Fibroblast of lung (primary cell): ENCODE data around the gene ZNF556. TPM values are rescaled to one million over a fixed set of nuclear protein-coding genes. Genes with fewer than 3 reads are reported as not detected.

ENCODE experiments used
- DNase-seq, 2 donors: peaks; one replicate each; pipeline versions ENCODE4 v3.0.0 to v3.0.0-alpha.2; 2010; ENCODE audit warnings: low read depth in 2 of 2
- H2AFZ ChIP-seq: 2 replicates; pipeline ENCODE4 v1.5.1; 2012; ENCODE audit warnings: low read length, control low read depth, inconsistent platforms
- H3K27ac ChIP-seq: 2 replicates; pipeline ENCODE4 v1.5.1; 2011; ENCODE audit warnings: low read length, control low read depth; ENCODE audit not compliant: insufficient read depth
- H3K27me3 ChIP-seq: 2 replicates; pipeline ENCODE4 v1.5.1; 2011; ENCODE audit warnings: mild to moderate bottlenecking, low read length; ENCODE audit not compliant: control insufficient read depth, insufficient read depth
- H3K36me3 ChIP-seq: 2 replicates; pipeline ENCODE4 v1.5.1; 2011; ENCODE audit warnings: low read length; ENCODE audit not compliant: control insufficient read depth, insufficient read depth
- H3K4me1 ChIP-seq: 2 replicates; pipeline ENCODE4 v1.5.1; 2011; ENCODE audit warnings: low read length; ENCODE audit not compliant: control insufficient read depth, insufficient read depth; ENCODE audit errors: extremely low read depth
- H3K4me2 ChIP-seq: 2 replicates; pipeline ENCODE4 v1.5.1; 2011; ENCODE audit warnings: low read length, control low read depth; ENCODE audit not compliant: insufficient read depth; ENCODE audit errors: extremely low read depth
- H3K4me3 ChIP-seq, 4 experiments: fragments of 200-600 bp in 1 of 4; sonication (generic) in 1 of 4; replicated peaks in 1 of 4; 2 replicates each; pipeline ENCODE4 v1.5.1; 2011 to 2016; ENCODE audit warnings: low read length in 4 of 4, low read depth in 3 of 4, mild to moderate bottlenecking in 3 of 4, control low read depth in 2 of 4, inconsistent platforms in 1 of 4, mixed read lengths in 1 of 4; ENCODE audit not compliant: insufficient read depth in 1 of 4; ENCODE audit errors: control extremely low read depth in 1 of 4
- H3K79me2 ChIP-seq: 2 replicates; pipeline ENCODE4 v1.5.1; 2012; ENCODE audit warnings: mild to moderate bottlenecking, low read length, inconsistent platforms; ENCODE audit not compliant: control insufficient read depth, insufficient read depth
- H3K9ac ChIP-seq: 2 replicates; pipeline ENCODE4 v1.5.1; 2011; ENCODE audit warnings: mild to moderate bottlenecking, low read length, control low read depth; ENCODE audit not compliant: insufficient read depth
- H3K9me3 ChIP-seq: 2 replicates; pipeline ENCODE4 v1.5.1; 2012; ENCODE audit warnings: low read depth, low read length; ENCODE audit not compliant: control insufficient read depth, insufficient read depth
- H4K20me1 ChIP-seq: 2 replicates; pipeline ENCODE4 v1.5.1; 2011; ENCODE audit warnings: low read length; ENCODE audit not compliant: control insufficient read depth, insufficient read depth; ENCODE audit errors: extremely low read depth
- CTCF ChIP-seq, 2 donors: IDR thresholded peaks in 1 of 2; conservative IDR thresholded peaks in 1 of 2; 1 replicate in 1 of 2; 2 replicates in 1 of 2; pipeline ENCODE4 v1.5.1; 2011 to 2012; ENCODE audit warnings: low read length in 2 of 2, control low read depth in 1 of 2, inconsistent platforms in 1 of 2, low read depth in 1 of 2, mild to moderate bottlenecking in 1 of 2
- EZH2 ChIP-seq: IDR thresholded peaks from 2 replicates; pipeline ENCODE4 v1.5.1; 2012; ENCODE audit warnings: low read length, control low read depth, mild to moderate bottlenecking; ENCODE audit errors: missing control alignments
- polyA plus RNA-seq, 2 donors: library from polyadenylated mRNA; depleted of rRNA in 1 of 2; stranded (reverse) in 1 of 2; unstranded in 1 of 2; fragments of >200 nt; gene quantifications; 2 replicates each; pipeline ENCODE4 v1.2.1, GENCODE V29; 2011 to 2012; ENCODE audit warnings: missing spikeins in 1 of 2
- total RNA-seq: library from RNA; depleted of rRNA; stranded (reverse); fragments of >200 nt; gene quantifications from 2 replicates; pipeline ENCODE4 v1.2.1, GENCODE V29; 2014

Gene ZNF556
- total and polyA plus RNA-seq, 2 donors (not counting 1 experiment from before 2014, with no cell fraction given) = 0.09 to 0.17 TPM

- no peaks in the 10 kb centered on the region for H4K20me1 ChIP-seq
- H3K27ac ChIP-seq = no peak overlapping the region
- no peaks in the 10 kb centered on the region for H3K27me3 ChIP-seq
- H3K9me3 ChIP-seq = no peaks in the 10 kb centered on the region
- H2AFZ ChIP-seq = no peak overlapping the region
- H3K36me3 ChIP-seq = no peaks in the 10 kb centered on the region
- no peak for DNase-seq
- no peak overlapping the region for H3K4me3 ChIP-seq
- no peak overlapping the region for H3K4me2 ChIP-seq
- TF ChIP-seq CTCF (conservative IDR thresholded peaks at IDR 0.05 in 1 of 2, IDR thresholded peaks at IDR 0.05 in 1 of 2; ENCODE audit: low read depth in 1 of 2, low read length in 2 of 2) = no peak
- no peak for TF ChIP-seq EZH2
- no peaks in the 10 kb centered on the region for H3K4me1 ChIP-seq
- H3K9ac ChIP-seq = no peak overlapping the region
- H3K79me2 ChIP-seq = no peaks in the 10 kb centered on the region
Measured at GRCh38 chr19:2905918-2906519, 38.9 kb downstream of the ZNF556 start.

GRCh38 chr19:2906631-2907195, 39.6 kb downstream of the ZNF556 start:
- H3K4me1 ChIP-seq = no peaks in the 10 kb centered on the region
- H3K4me3 ChIP-seq = no peak overlapping the region
- H3K79me2 ChIP-seq = no peaks in the 10 kb centered on the region
- H3K9me3 ChIP-seq = no peaks in the 10 kb centered on the region
- no peak overlapping the region for H3K27ac ChIP-seq
- no peaks in the 10 kb centered on the region for H3K27me3 ChIP-seq
- TF ChIP-seq CTCF (conservative IDR thresholded peaks at IDR 0.05 in 1 of 2, IDR thresholded peaks at IDR 0.05 in 1 of 2; ENCODE audit: low read depth in 1 of 2, low read length in 2 of 2) (no peak), EZH2 (no peak)
- no peak for DNase-seq
- no peaks in the 10 kb centered on the region for H3K36me3 ChIP-seq
- no peak overlapping the region for H3K4me2 ChIP-seq
- no peak overlapping the region for H2AFZ ChIP-seq
- no peaks in the 10 kb centered on the region for H4K20me1 ChIP-seq
- no peak overlapping the region for H3K9ac ChIP-seq

GRCh38 chr19:2912306-2912705, 45.2 kb downstream of the ZNF556 start:
- Histone ChIP-seq H3K4me2 (no peak overlapping the region), H3K79me2 (no peaks in the 10 kb centered on the region), H3K27me3 (no peaks in the 10 kb centered on the region), H3K36me3 (peaks cover 4% of the 10 kb centered on the region), H4K20me1 (no peaks in the 10 kb centered on the region), H3K27ac (no peak overlapping the region), H3K9me3 (peaks cover 2% of the 10 kb centered on the region), H3K9ac (no peak overlapping the region), H3K4me1 (no peaks in the 10 kb centered on the region), H3K4me3 (no peak overlapping the region), H2AFZ (no peak overlapping the region)
- TF ChIP-seq EZH2 = no peak
- TF ChIP-seq CTCF (conservative IDR thresholded peaks at IDR 0.05 in 1 of 2, IDR thresholded peaks at IDR 0.05 in 1 of 2; ENCODE audit: low read depth in 1 of 2, low read length in 2 of 2) = no peak
- no peak for DNase-seq
